Measurements from ENCODE around the gene TMEM40.
"Not testable (repeated sequence)": the region's sequence is repeated elsewhere in the genome, so short reads cannot be mapped to it uniquely, and the experiment has no call there.

TMEM40 gene

GRCh38 chr3:12741209-12741608 is 17.9 kb downstream of the TMEM40 start:
- no peak overlapping the region for H3K4me3 ChIP-seq (ENCODE audit: low read length)
- no peak overlapping the region for H3K9ac ChIP-seq (ENCODE audit: low read length)
- no peaks in the 10 kb centered on the region for H3K4me1 ChIP-seq (ENCODE audit: control insufficient read depth, insufficient read depth, low read length)
- H3K27ac ChIP-seq (ENCODE audit: low read depth, low read length): no peak overlapping the region
- no peaks in the 10 kb centered on the region for H3K36me3 ChIP-seq (ENCODE audit: control insufficient read depth, insufficient read depth, low read length)
- no peaks in the 10 kb centered on the region for H3K27me3 ChIP-seq (ENCODE audit: control insufficient read depth, insufficient read depth, low read length)

DNA sequence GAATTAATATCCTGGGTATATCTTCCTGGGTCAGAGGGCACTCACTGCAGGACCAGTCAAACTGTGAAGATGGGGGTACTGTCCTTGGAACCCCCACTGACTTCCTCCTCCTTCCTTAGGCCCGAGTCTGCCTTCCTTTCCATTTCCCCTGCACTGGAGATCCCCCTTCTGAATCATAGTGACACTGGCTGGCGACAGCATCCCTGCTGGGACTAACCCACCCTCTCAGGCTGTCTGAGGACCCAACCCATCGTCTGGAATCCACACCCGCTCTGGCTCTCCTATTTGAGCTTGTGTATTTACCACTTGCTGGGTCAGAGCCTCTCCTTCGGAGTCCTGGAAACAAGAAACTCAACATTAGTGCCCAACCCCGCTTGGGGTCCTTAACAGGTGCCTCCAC is 21.2 kb downstream of the TMEM40 start:
- Histone ChIP-seq H3K9ac (ENCODE audit: low read length) (no peak overlapping the region), H3K36me3 (ENCODE audit: control insufficient read depth, insufficient read depth, low read length) (no peaks in the 10 kb centered on the region), H3K4me1 (ENCODE audit: control insufficient read depth, insufficient read depth, low read length) (no peaks in the 10 kb centered on the region), H3K27ac (ENCODE audit: low read depth, low read length) (no peak overlapping the region), H3K27me3 (ENCODE audit: control insufficient read depth, insufficient read depth, low read length) (no peaks in the 10 kb centered on the region), H3K4me3 (ENCODE audit: low read length) (no peak overlapping the region)

DNA sequence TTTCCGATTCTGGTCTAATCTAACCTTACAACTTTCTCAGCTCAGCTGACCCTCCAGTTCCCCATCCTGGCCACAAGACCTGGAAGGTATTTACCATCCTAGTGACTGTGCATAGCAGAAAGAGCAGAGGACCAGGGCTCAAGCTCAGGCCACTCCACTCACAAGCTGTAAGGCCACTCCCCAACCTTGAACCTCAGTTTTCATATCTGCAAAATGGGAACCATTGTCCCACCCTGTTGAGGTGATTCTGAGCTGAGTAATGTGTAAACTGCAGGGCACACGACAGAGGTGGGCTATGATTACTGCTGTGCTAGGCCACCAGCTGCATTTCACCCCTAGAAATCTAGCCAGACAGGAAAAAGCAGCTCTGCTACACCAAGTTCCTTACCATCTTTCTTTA is 21.7 kb downstream of the TMEM40 start:
- Histone ChIP-seq H3K27ac (ENCODE audit: low read depth, low read length) (no peak overlapping the region), H3K4me3 (ENCODE audit: low read length) (no peak overlapping the region), H3K27me3 (ENCODE audit: control insufficient read depth, insufficient read depth, low read length) (no peaks in the 10 kb centered on the region), H3K4me1 (ENCODE audit: control insufficient read depth, insufficient read depth, low read length) (no peaks in the 10 kb centered on the region), H3K36me3 (ENCODE audit: control insufficient read depth, insufficient read depth, low read length) (no peaks in the 10 kb centered on the region), H3K9ac (ENCODE audit: low read length) (no peak overlapping the region)

DNA sequence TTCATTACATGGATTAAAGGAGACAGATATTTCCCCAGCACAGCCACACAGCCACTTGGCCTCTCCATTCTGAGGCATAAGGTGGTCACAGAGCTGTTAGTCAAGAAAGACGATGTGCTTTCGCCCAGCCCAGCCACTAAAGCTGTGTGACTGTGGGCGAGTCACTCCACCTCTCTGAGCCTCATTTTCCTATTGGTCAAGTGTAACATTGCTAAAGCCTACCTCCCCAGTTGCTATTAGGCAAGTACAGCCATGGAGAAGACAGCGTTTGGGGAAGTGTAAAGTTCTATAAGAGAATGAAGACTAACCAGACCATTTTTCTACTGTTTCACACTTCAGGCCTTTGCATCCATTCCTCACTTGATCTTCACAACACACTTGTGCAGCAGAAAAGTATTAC is 24.1 kb downstream of the TMEM40 start:
- no peak overlapping the region for H3K27ac ChIP-seq (ENCODE audit: low read depth, low read length)
- no peaks in the 10 kb centered on the region for H3K4me1 ChIP-seq (ENCODE audit: control insufficient read depth, insufficient read depth, low read length)
- H3K4me3 ChIP-seq (ENCODE audit: low read length): no peak overlapping the region
- H3K27me3 ChIP-seq (ENCODE audit: control insufficient read depth, insufficient read depth, low read length): no peaks in the 10 kb centered on the region
- H3K36me3 ChIP-seq (ENCODE audit: control insufficient read depth, insufficient read depth, low read length): no peaks in the 10 kb centered on the region
- H3K9ac ChIP-seq (ENCODE audit: low read length): no peak overlapping the region

DNA sequence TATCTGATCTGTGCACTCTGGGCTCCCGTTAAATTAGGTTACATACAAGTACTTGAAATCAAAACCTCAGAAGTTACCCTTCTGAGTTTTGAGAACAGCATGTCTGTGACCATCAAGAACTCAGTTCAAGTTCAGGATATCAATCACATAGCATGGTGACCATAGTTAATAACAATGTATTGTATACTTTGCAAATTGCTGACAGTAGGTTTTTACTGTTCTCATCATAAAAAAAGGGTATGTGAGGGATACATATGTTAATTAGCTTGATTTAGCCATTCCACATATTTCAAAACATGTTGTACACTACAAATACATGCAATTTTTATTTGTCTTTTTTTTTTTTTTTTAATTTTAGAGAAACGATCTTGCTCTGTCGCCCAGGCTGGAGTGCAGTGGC is 25.5 kb downstream of the TMEM40 start:
- Histone ChIP-seq H3K27me3 (ENCODE audit: control insufficient read depth, insufficient read depth, low read length) (no peaks in the 10 kb centered on the region), H3K27ac (ENCODE audit: low read depth, low read length) (no peak overlapping the region), H3K36me3 (ENCODE audit: control insufficient read depth, insufficient read depth, low read length) (no peaks in the 10 kb centered on the region), H3K9ac (ENCODE audit: low read length) (no peak overlapping the region), H3K4me3 (ENCODE audit: low read length) (no peak overlapping the region), H3K4me1 (ENCODE audit: control insufficient read depth, insufficient read depth, low read length) (no peaks in the 10 kb centered on the region)

- Histone ChIP-seq H3K4me3 (ENCODE audit: low read length) (no peak overlapping the region), H3K27ac (ENCODE audit: low read depth, low read length) (no peak overlapping the region), H3K4me1 (ENCODE audit: control insufficient read depth, insufficient read depth, low read length) (no peaks in the 10 kb centered on the region), H3K27me3 (ENCODE audit: control insufficient read depth, insufficient read depth, low read length) (peaks cover 3% of the 10 kb centered on the region), H3K36me3 (ENCODE audit: control insufficient read depth, insufficient read depth, low read length) (no peaks in the 10 kb centered on the region), H3K9ac (ENCODE audit: low read length) (no peak overlapping the region)
Measured at GRCh38 chr3:12730506-12731242, 28.4 kb downstream of the TMEM40 start.

- H3K27ac ChIP-seq (ENCODE audit: low read depth, low read length): peak overlapping the region; percentile 50
Measured at GRCh38 chr3:12729051-12729651, 29.9 kb downstream of the TMEM40 start.

GRCh38 chr3:12727937-12728336 is 31.1 kb downstream of the TMEM40 start:
- Histone ChIP-seq H3K4me3 (ENCODE audit: low read length) (no peak overlapping the region), H3K36me3 (ENCODE audit: control insufficient read depth, insufficient read depth, low read length) (no peaks in the 10 kb centered on the region), H3K9ac (ENCODE audit: low read length) (no peak overlapping the region), H3K27ac (ENCODE audit: low read depth, low read length) (no peak overlapping the region), H3K4me1 (ENCODE audit: control insufficient read depth, insufficient read depth, low read length) (no peaks in the 10 kb centered on the region), H3K27me3 (ENCODE audit: control insufficient read depth, insufficient read depth, low read length) (peaks cover 3% of the 10 kb centered on the region)

More at GRCh38 chr3:12729051-12729651, 29.9 kb downstream of the TMEM40 start:
- Histone ChIP-seq H3K4me1 (ENCODE audit: control insufficient read depth, insufficient read depth, low read length) (no peaks in the 10 kb centered on the region), H3K36me3 (ENCODE audit: control insufficient read depth, insufficient read depth, low read length) (no peaks in the 10 kb centered on the region), H3K27me3 (ENCODE audit: control insufficient read depth, insufficient read depth, low read length) (peaks cover 3% of the 10 kb centered on the region), H3K9ac (ENCODE audit: low read length) (no peak overlapping the region), H3K4me3 (ENCODE audit: low read length) (no peak overlapping the region)

DNA sequence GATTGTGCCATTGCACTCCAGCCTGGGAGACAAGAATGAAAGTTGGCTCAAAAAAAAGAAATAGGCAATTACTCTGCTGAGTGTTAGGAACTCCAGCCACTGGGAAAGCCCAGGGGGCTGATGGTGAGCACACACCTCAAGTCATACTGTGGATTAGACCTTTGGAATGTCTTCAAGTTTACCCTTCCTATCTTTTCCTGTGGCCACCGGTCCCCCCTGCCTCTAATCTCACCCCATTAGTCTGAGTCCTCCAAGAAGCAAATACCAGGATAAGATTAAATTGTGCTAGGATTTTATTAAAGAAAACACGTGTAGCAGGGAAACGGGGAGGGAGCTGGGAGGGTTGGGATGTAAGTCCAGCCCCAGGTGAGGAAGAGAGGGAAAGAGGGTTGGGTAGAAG is 31.6 kb downstream of the TMEM40 start:
- H3K27me3 ChIP-seq (ENCODE audit: control insufficient read depth, insufficient read depth, low read length): peaks cover 3% of the 10 kb centered on the region
- no peak overlapping the region for H3K27ac ChIP-seq (ENCODE audit: low read depth, low read length)
- no peak overlapping the region for H3K4me3 ChIP-seq (ENCODE audit: low read length)
- H3K36me3 ChIP-seq (ENCODE audit: control insufficient read depth, insufficient read depth, low read length): no peaks in the 10 kb centered on the region
- H3K4me1 ChIP-seq (ENCODE audit: control insufficient read depth, insufficient read depth, low read length): no peaks in the 10 kb centered on the region
- H3K9ac ChIP-seq (ENCODE audit: low read length): no peak overlapping the region

DNA sequence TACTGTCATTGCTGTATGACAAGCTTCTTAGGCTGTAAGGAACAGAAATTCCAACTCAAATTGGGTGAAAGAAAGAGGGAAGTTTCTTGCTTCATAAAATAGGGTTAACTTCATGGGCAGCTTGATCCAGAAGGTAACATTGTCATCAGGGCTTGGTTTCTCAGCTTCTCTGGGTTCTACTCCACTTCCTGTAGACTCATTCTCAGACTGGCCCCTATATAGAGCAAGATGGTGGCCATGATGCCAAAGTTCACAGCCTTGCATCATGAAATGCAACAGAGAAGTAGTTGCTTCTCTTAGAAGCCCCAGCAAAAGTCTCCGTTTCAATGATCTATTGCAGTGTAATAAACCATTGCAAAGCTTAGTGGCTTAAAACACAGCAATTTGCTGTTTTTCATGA is 33.6 kb downstream of the TMEM40 start:
- Histone ChIP-seq H3K27ac (ENCODE audit: low read depth, low read length) (no peak overlapping the region), H3K4me1 (ENCODE audit: control insufficient read depth, insufficient read depth, low read length) (no peaks in the 10 kb centered on the region), H3K4me3 (ENCODE audit: low read length) (no peak overlapping the region), H3K36me3 (ENCODE audit: control insufficient read depth, insufficient read depth, low read length) (no peaks in the 10 kb centered on the region), H3K9ac (ENCODE audit: low read length) (no peak overlapping the region), H3K27me3 (ENCODE audit: control insufficient read depth, insufficient read depth, low read length) (peaks cover 3% of the 10 kb centered on the region)

- H3K27me3 ChIP-seq (ENCODE audit: control insufficient read depth, insufficient read depth, low read length): peaks cover 3% of the 10 kb centered on the region
- H3K4me1 ChIP-seq (ENCODE audit: control insufficient read depth, insufficient read depth, low read length): no peaks in the 10 kb centered on the region
- H3K9ac ChIP-seq (ENCODE audit: low read length): no peak overlapping the region
- H3K36me3 ChIP-seq (ENCODE audit: control insufficient read depth, insufficient read depth, low read length): no peaks in the 10 kb centered on the region
- no peak overlapping the region for H3K4me3 ChIP-seq (ENCODE audit: low read length)
- no peak overlapping the region for H3K27ac ChIP-seq (ENCODE audit: low read depth, low read length)
Measured at GRCh38 chr3:12724794-12725193, 34.3 kb downstream of the TMEM40 start.

- H3K36me3 ChIP-seq (ENCODE audit: control insufficient read depth, insufficient read depth, low read length): not testable (repeated sequence)
Measured at GRCh38 chr3:12723362-12723761, 35.7 kb downstream of the TMEM40 start.

DNA sequence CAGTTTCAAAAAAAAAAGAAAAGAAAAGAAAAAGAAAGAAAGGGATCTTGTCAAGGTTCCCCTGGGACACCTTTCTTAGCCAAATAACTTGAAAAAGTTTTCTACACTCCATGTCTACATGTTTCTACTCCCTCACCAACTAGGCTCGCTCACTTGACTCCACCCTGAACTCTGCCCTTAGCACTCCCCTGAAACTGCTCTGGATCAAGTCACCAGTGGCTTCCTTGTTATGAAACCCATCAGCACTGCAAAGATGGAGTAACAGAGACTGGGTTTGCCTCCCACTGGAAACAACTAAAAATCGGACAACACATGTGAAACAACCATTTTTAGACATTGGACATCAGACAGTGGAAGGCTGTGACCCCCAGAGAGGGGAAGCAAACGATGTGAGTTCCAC is 36.8 kb downstream of the TMEM40 start:
- Histone ChIP-seq H3K4me3 (ENCODE audit: low read length) (no peak overlapping the region), H3K27ac (ENCODE audit: low read depth, low read length) (no peak overlapping the region), H3K4me1 (ENCODE audit: control insufficient read depth, insufficient read depth, low read length) (no peaks in the 10 kb centered on the region)

More at GRCh38 chr3:12723362-12723761, 35.7 kb downstream of the TMEM40 start:
- not testable (repeated sequence) for H3K27me3 ChIP-seq (ENCODE audit: control insufficient read depth, insufficient read depth, low read length); H3K4me3 ChIP-seq (ENCODE audit: low read length); H3K27ac ChIP-seq (ENCODE audit: low read depth, low read length); H3K4me1 ChIP-seq (ENCODE audit: control insufficient read depth, insufficient read depth, low read length); H3K9ac ChIP-seq (ENCODE audit: low read length)

More for the DNA sequence above, 36.8 kb downstream of the TMEM40 start:
- Histone ChIP-seq H3K36me3 (ENCODE audit: control insufficient read depth, insufficient read depth, low read length) (no peaks in the 10 kb centered on the region), H3K27me3 (ENCODE audit: control insufficient read depth, insufficient read depth, low read length) (no peaks in the 10 kb centered on the region), H3K9ac (ENCODE audit: low read length) (no peak overlapping the region)
